ENCODE data around the gene USP54. TPM values are rescaled to one million over a fixed set of nuclear protein-coding genes. Genes with fewer than 3 reads are reported as not detected.

The USP54 gene
- total and polyA plus RNA-seq, 9 of the 15 experiments (the other 6 are each of a cell fraction or from before 2014, with no cell fraction given) = 3.8 to 40.1 (median 16.9) TPM

- peak; percentile 53 to 81 for TF ChIP-seq MNT (conservative IDR thresholded peaks at IDR 0.05)
- TF ChIP-seq FOXM1 (IDR thresholded peaks at IDR 0.05; ENCODE audit: low read depth) = peak; percentile 99
- no peak for TF ChIP-seq FOXM1 (CRISPR knock-in tag; IDR thresholded peaks at IDR 0.05; ENCODE audit: low read depth)
- no peak for TF ChIP-seq HNRNPK (IDR thresholded peaks at IDR 0.05; ENCODE audit: low read depth, low read length, poor library complexity, severe bottlenecking)
- TF ChIP-seq FOXP1 (CRISPR knock-in tag; IDR thresholded peaks at IDR 0.05) = no peak
- peak; percentile 98 for TF ChIP-seq CHAMP1 (IDR thresholded peaks at IDR 0.05)
- TF ChIP-seq SIN3A (IDR thresholded peaks at IDR 0.05; ENCODE audit: borderline replicate concordance in 2 of 2, control insufficient read depth in 1 of 2, low read depth in 2 of 2, low read length in 2 of 2) = no peak
- no peak for TF ChIP-seq FUS (optimal IDR thresholded peaks at IDR 0.05; ENCODE audit: low read depth, low read length)
- no peak for TF ChIP-seq MXD1 (CRISPR knock-in tag; IDR thresholded peaks at IDR 0.05; ENCODE audit: borderline replicate concordance, poor library complexity, severe bottlenecking)
- peak; percentile 99 for TF ChIP-seq STAT5A (IDR thresholded peaks at IDR 0.05; ENCODE audit: borderline replicate concordance, low read length)
- no peak for TF ChIP-seq GABPB2 (CRISPR knock-in tag; conservative IDR thresholded peaks at IDR 0.05)
- no peak for TF ChIP-seq CHD4 (IDR thresholded peaks at IDR 0.05; ENCODE audit: insufficient read depth, insufficient replicate concordance, low read depth, low read length, poor library complexity, severe bottlenecking)
- peak in 1 of 3 experiments; percentile 93; a peak in 2 of 6 replicates for TF ChIP-seq ZBTB11 (CRISPR knock-in tag; IDR thresholded peaks at IDR 0.05)
- TF ChIP-seq ARID1B (IDR thresholded peaks at IDR 0.05) = peak; percentile 100
- TF ChIP-seq KAT7 (CRISPR knock-in tag; IDR thresholded peaks at IDR 0.05; ENCODE audit: borderline replicate concordance) = 0 out of 2 replicates have a peak, but pooled peaks have one; percentile 51
Observed at GRCh38 chr10:73456187-73456890, 134.8 kb downstream of the USP54 start (continued).

Data from K562 (cell line).